Left kidney (tissue), 2 donors: ENCODE measurements around the gene RAB1A. TPM values are rescaled to one million over a fixed set of nuclear protein-coding genes. Genes with fewer than 3 reads are reported as not detected.

Experiments used
- DNase-seq: peaks from one replicate; pipeline ENCODE4 v3.0.0-alpha.2; 2013
- polyA plus RNA-seq: library from polyadenylated mRNA; unstranded; fragments of 120-200 nt; gene quantifications from one replicate; pipeline ENCODE4 v1.2.1, GENCODE V29; 2013; ENCODE audit not compliant: insufficient read length

Gene RAB1A
- polyA plus RNA-seq, 1 donor: 260 TPM

- DNase-seq: no peak
These were observed 66.8 kb downstream of the RAB1A start for GRCh38 chr2:65062843-65063825.

- no peak for DNase-seq
These were observed 68.0 kb downstream of the RAB1A start for GRCh38 chr2:65061910-65062339.

GRCh38 chr2:65061146-65061909 is 68.6 kb downstream of the RAB1A start:
- no peak for DNase-seq

- DNase-seq: no peak
These were observed 70.8 kb downstream of the RAB1A start for GRCh38 chr2:65059071-65059470.

GRCh38 chr2:65057391-65058052 is 72.4 kb downstream of the RAB1A start:
- DNase-seq: no peak

GRCh38 chr2:65057054-65057375 is 72.9 kb downstream of the RAB1A start:
- DNase-seq: no peak

GRCh38 chr2:65056215-65057053 is 73.5 kb downstream of the RAB1A start, which contains the start of gene CEP68:
CEP68 (plus strand) TSS chr2:65056416; CDS start chr2:65069445, 13,029 bp downstream.
- DNase-seq: peak; percentile 96

GRCh38 chr2:65055422-65056214 is 74.3 kb downstream of the RAB1A start:
- no peak for DNase-seq

- no peak for DNase-seq
These were observed 75.0 kb downstream of the RAB1A start for GRCh38 chr2:65054749-65055421.

GRCh38 chr2:65053199-65053598 is 76.7 kb downstream of the RAB1A start:
- DNase-seq: no peak

- DNase-seq: no peak
These were observed 79.0 kb downstream of the RAB1A start for GRCh38 chr2:65050931-65051330.

GRCh38 chr2:65049010-65049639 is 80.8 kb downstream of the RAB1A start:
- no peak for DNase-seq

GRCh38 chr2:65046633-65047407 is 83.1 kb downstream of the RAB1A start:
- no peak for DNase-seq

- DNase-seq: no peak
These were observed 84.3 kb downstream of the RAB1A start for GRCh38 chr2:65045651-65046050.

GRCh38 chr2:65044097-65044735 is 85.7 kb downstream of the RAB1A start:
- DNase-seq: no peak

GRCh38 chr2:65043001-65043400 is 86.9 kb downstream of the RAB1A start:
- no peak for DNase-seq

GRCh38 chr2:65040400-65041261 is 89.3 kb downstream of the RAB1A start:
- DNase-seq: peak; percentile 69
